SK-N-SH (cell line): ENCODE data around the gene GMCL1.

Source experiments
- CTCF ChIP-seq: fragments of 200-600 bp; sonication (generic); IDR thresholded peaks from 2 replicates; pipeline ENCODE4 v1.6.1; 2017; ENCODE audit warnings: antibody characterized with exemption, mild to moderate bottlenecking, moderate library complexity
- ELF1 ChIP-seq: IDR thresholded peaks from 2 replicates; pipeline ENCODE4 v1.4.0; 2012
- EP300 ChIP-seq, 2 experiments: IDR thresholded peaks; 2 replicates each; pipeline versions ENCODE4 v1.4.0 to v1.6.1; 2012; ENCODE audit warnings: borderline replicate concordance in 1 of 2, low read depth in 1 of 2, low read length in 1 of 2
- FOXM1 ChIP-seq: IDR thresholded peaks from 2 replicates; pipeline ENCODE4 v1.4.0; 2012; ENCODE audit warnings: low read depth, mild to moderate bottlenecking
- IRF3 ChIP-seq: fragments of 150-350 bp; IDR thresholded peaks from 2 replicates; pipeline ENCODE4 v1.6.1; 2016; ENCODE audit warnings: mild to moderate bottlenecking, low read depth, low read length
- MAX ChIP-seq: IDR thresholded peaks from 2 replicates; pipeline ENCODE4 v1.4.0; 2012; ENCODE audit warnings: low read depth
- MXI1 ChIP-seq: IDR thresholded peaks from 2 replicates; pipeline ENCODE4 v1.6.1; 2012; ENCODE audit warnings: mild to moderate bottlenecking, low read depth, low read length, improper control_type of control experiment
- NFIC ChIP-seq: IDR thresholded peaks from 2 replicates; pipeline ENCODE4 v1.4.0; 2012; ENCODE audit warnings: borderline replicate concordance
- NRF1 ChIP-seq: IDR thresholded peaks from 2 replicates; pipeline ENCODE4 v1.6.1; 2012; ENCODE audit warnings: low read depth, mild to moderate bottlenecking, low read length
- POLR2AphosphoS5 ChIP-seq: IDR thresholded peaks from 2 replicates; pipeline ENCODE4 v1.6.1; 2012; ENCODE audit warnings: low read depth, low read length
- REST ChIP-seq: IDR thresholded peaks from 2 replicates; pipeline ENCODE4 v1.6.1; 2012; ENCODE audit warnings: mild to moderate bottlenecking, low read depth, low read length, moderate library complexity
- TAF1 ChIP-seq: IDR thresholded peaks from 2 replicates; pipeline ENCODE4 v1.6.1; 2012; ENCODE audit warnings: low read depth, mild to moderate bottlenecking, low read length, moderate library complexity, borderline replicate concordance
- ZBTB33 ChIP-seq: IDR thresholded peaks from 2 replicates; pipeline ENCODE4 v1.4.0; 2012; ENCODE audit warnings: low read depth, borderline replicate concordance

- no peak for TF ChIP-seq FOXM1
- no peak for TF ChIP-seq CTCF
- no peak for TF ChIP-seq ELF1
- no peak for TF ChIP-seq EP300 (IDR thresholded peaks at IDR 0.05; ENCODE audit: borderline replicate concordance in 1 of 2, low read depth in 1 of 2, low read length in 1 of 2)
- TF ChIP-seq MXI1: no peak; the same call in 1 of the 2 replicates
- TF ChIP-seq MAX: no peak
- TF ChIP-seq POLR2AphosphoS5: no peak
- no peak for TF ChIP-seq IRF3
- TF ChIP-seq NRF1: no peak
- TF ChIP-seq ZBTB33: no peak
- no peak for TF ChIP-seq TAF1
- TF ChIP-seq NFIC: no peak
- TF ChIP-seq REST: no peak
These were observed 815 bp downstream of the GMCL1 start for GRCh38 chr2:69830045-69830905.
